A204.1 (cell line): ENCODE results near the gene L1CAM.

ENCODE experiments used
- FAIRE-seq: peaks from 2 replicates; lab custom pipeline; 2012; peaks lifted over from hg19 to GRCh38; lab: Jason Lieb, UNC

The L1CAM gene

GRCh38 chrX:153922932-153923857 is 37.2 kb upstream of the L1CAM start:
- no peak for FAIRE-seq

GRCh38 chrX:153921511-153922446 is 35.8 kb upstream of the L1CAM start:
- no peak for FAIRE-seq

GRCh38 chrX:153921070-153921469 is 35.1 kb upstream of the L1CAM start:
- FAIRE-seq = no peak

GRCh38 chrX:153920546-153920945 is 34.6 kb upstream of the L1CAM start:
- no peak for FAIRE-seq

GRCh38 chrX:153919281-153919680 is 33.3 kb upstream of the L1CAM start:
- no peak for FAIRE-seq

- FAIRE-seq = no peak
Measured at GRCh38 chrX:153917869-153918268, 31.9 kb upstream of the L1CAM start.

GRCh38 chrX:153913701-153914100 is 27.7 kb upstream of the L1CAM start:
- no peak for FAIRE-seq

GRCh38 chrX:153913211-153913610 is 27.2 kb upstream of the L1CAM start:
- no peak for FAIRE-seq

- no peak for FAIRE-seq
Measured at GRCh38 chrX:153911798-153912197, 25.8 kb upstream of the L1CAM start.

- no peak for FAIRE-seq
Measured at GRCh38 chrX:153910446-153910845, 24.5 kb upstream of the L1CAM start.

GRCh38 chrX:153909980-153910360 is 24.0 kb upstream of the L1CAM start:
- no peak for FAIRE-seq

GRCh38 chrX:153909024-153909979 is 23.3 kb upstream of the L1CAM start:
- no peak for FAIRE-seq

GRCh38 chrX:153908219-153908860 is 22.4 kb upstream of the L1CAM start:
- FAIRE-seq = no peak

GRCh38 chrX:153907456-153907855 is 21.5 kb upstream of the L1CAM start:
- no peak for FAIRE-seq

- no peak for FAIRE-seq
Measured at GRCh38 chrX:153906126-153906917, 20.3 kb upstream of the L1CAM start.

- FAIRE-seq = no peak
Measured at GRCh38 chrX:153905481-153906095, 19.6 kb upstream of the L1CAM start.

- FAIRE-seq = no peak
Measured at GRCh38 chrX:153903991-153904957, 18.3 kb upstream of the L1CAM start, which contains the start of gene AVPR2. Gene AVPR2 (plus strand): TSS chrX:153904673. CDS start chrX:153905146, 473 bp downstream.

- FAIRE-seq = no peak
Measured at GRCh38 chrX:153903238-153903980, 17.4 kb upstream of the L1CAM start.
